MCF 10A (cell line): Measurements from ENCODE around the gene PHAF1. TPM values are rescaled to one million over a fixed set of nuclear protein-coding genes. Genes with fewer than 3 reads are reported as not detected.
A peak's percentile ranks its signal among the peaks of the same experiment; 100 is the strongest.

Experiments
- BruUV-seq: library from RNA; stranded (reverse); fragments of 400-500 nt; replicated peaks from 2 replicates; lab custom pipeline; 2021; lab: Mats Ljungman, UMichigan
- CTCF ChIA-PET: fragments of 300-600 bp; sonication (Branson Sonifier 250); formaldehyde crosslinking; extraction: SDS; loops from one replicate; lab custom pipeline; 2021; ENCODE audit warnings: antibody characterized with exemption, inconsistent platforms; lab: Yijun Ruan, JAX
- POLR2A ChIA-PET: fragments of 300-600, 350-650 bp; sonication (Branson Sonifier 250); formaldehyde crosslinking; extraction: SDS; loops from one replicate; lab custom pipeline; 2020; ENCODE audit warnings: antibody characterized with exemption, inconsistent platforms; lab: Yijun Ruan, JAX
- DNase-seq: peaks from one replicate; pipeline ENCODE4 v3.0.0-alpha.2; 2018; ENCODE audit not compliant: unreplicated experiment
- H3K27ac Mint-ChIP-seq: one replicate; pipeline ENCODE4 v1.8.0; 2022; ENCODE audit warnings: mild to moderate bottlenecking, low read depth, mixed read lengths; ENCODE audit not compliant: unreplicated experiment
- H3K27me3 Mint-ChIP-seq: one replicate; pipeline ENCODE4 v1.8.0; 2022; ENCODE audit warnings: mixed read lengths; ENCODE audit not compliant: insufficient read depth, unreplicated experiment
- H3K36me3 Mint-ChIP-seq: one replicate; pipeline ENCODE4 v1.8.0; 2022; ENCODE audit warnings: mild to moderate bottlenecking, moderate library complexity, mixed read lengths; ENCODE audit not compliant: insufficient read depth, unreplicated experiment
- H3K4me1 Mint-ChIP-seq: one replicate; pipeline ENCODE4 v1.8.0; 2022; ENCODE audit warnings: mixed read lengths; ENCODE audit not compliant: insufficient read depth, unreplicated experiment
- H3K4me3 Mint-ChIP-seq: one replicate; pipeline ENCODE4 v1.8.0; 2022; ENCODE audit warnings: mild to moderate bottlenecking, moderate library complexity, mixed read lengths; ENCODE audit not compliant: unreplicated experiment
- H3K9me3 Mint-ChIP-seq: one replicate; pipeline ENCODE4 v1.8.0; 2022; ENCODE audit warnings: mixed read lengths; ENCODE audit not compliant: unreplicated experiment
- intact Hi-C: fragments of 100-400 bp; cut with micrococcal nuclease; formaldehyde crosslinking; loops from 2 replicates; pipeline ENCODE4 v1.14.1; 2022
- total RNA-seq: library from RNA; stranded (reverse); gene quantifications from 2 replicates; pipeline ENCODE4 v1.2.3, GENCODE V29; 2022
- TF ChIP-seq, protein P1 (sequence below): fragments of 200-600 bp; IDR thresholded peaks from one replicate; pipeline ENCODE4 v1.8.0; 2022; ENCODE audit warnings: antibody characterized with exemption, mild to moderate bottlenecking; ENCODE audit not compliant: unreplicated experiment

Gene PHAF1
- total RNA-seq, 1 experiment from 2014 or later = 14.5 TPM

DNA sequence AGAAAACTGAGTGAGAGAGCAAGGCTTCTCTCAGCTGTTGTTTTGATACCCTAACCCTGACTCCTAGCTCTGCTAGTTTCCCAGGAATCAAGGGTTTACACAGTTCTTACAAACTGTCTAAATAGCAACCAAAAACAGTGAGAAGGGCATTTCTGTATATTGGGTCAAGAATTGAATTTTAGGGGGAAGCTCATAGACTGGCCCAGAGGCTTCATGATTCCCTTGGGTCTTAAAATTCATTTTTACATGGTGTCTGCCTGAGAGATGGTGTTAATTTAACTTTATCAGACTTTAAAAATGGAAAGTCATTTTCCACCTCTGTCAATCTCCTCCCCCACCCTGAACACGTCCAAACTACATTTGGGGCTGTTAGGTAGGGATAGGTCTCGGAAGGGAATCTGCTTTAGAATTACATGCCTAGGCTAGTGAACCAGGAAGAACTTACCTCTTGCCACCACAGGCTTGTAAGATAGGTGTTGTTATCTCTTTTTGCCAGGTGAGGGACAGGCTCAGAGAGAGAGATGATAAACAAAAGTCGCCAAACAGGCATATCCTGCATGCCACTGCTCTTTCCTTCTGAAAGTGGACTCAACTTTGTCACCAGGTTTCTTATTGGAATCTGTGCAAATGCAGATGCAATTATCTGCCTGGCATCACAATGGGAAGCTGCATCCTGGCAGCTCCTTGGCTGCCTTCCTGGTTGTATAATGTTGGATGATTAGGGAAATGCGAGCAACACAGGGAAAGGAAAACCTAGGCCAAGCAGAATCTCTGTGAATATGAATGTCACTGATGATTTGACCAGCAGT is 3.1 kb downstream of the PHAF1 start:
- intact Hi-C loops = no loop called here
- peaks cover 23% of the 10 kb centered on the region for H3K36me3 Mint-ChIP-seq
- BruUV-seq = no TSS peak
- no peaks in the 10 kb centered on the region for H3K27me3 Mint-ChIP-seq
- no peaks in the 10 kb centered on the region for H3K9me3 Mint-ChIP-seq
- POLR2A ChIA-PET = interaction anchor here (0.6 to 1.5 kb wide), 4 partner anchors 26 to 217 kb away, joined by 3 to 5 read pairs (median 4); no protein-coding TSS in a partner anchor
- no peak overlapping the region for H3K27ac Mint-ChIP-seq
- CTCF ChIA-PET = interaction anchor here (0.6 to 1.6 kb wide), 10 partner anchors 11 to 328 kb away, joined by 3 to 6 read pairs (median 3); partner anchors contain the start of gene ELMO3
- H3K4me3 Mint-ChIP-seq = no peak overlapping the region
- peaks cover 32% of the 10 kb centered on the region for H3K4me1 Mint-ChIP-seq
- no peak for DNase-seq
- TF ChIP-seq, protein P1, sequence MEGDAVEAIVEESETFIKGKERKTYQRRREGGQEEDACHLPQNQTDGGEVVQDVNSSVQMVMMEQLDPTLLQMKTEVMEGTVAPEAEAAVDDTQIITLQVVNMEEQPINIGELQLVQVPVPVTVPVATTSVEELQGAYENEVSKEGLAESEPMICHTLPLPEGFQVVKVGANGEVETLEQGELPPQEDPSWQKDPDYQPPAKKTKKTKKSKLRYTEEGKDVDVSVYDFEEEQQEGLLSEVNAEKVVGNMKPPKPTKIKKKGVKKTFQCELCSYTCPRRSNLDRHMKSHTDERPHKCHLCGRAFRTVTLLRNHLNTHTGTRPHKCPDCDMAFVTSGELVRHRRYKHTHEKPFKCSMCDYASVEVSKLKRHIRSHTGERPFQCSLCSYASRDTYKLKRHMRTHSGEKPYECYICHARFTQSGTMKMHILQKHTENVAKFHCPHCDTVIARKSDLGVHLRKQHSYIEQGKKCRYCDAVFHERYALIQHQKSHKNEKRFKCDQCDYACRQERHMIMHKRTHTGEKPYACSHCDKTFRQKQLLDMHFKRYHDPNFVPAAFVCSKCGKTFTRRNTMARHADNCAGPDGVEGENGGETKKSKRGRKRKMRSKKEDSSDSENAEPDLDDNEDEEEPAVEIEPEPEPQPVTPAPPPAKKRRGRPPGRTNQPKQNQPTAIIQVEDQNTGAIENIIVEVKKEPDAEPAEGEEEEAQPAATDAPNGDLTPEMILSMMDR = no peak

DNA sequence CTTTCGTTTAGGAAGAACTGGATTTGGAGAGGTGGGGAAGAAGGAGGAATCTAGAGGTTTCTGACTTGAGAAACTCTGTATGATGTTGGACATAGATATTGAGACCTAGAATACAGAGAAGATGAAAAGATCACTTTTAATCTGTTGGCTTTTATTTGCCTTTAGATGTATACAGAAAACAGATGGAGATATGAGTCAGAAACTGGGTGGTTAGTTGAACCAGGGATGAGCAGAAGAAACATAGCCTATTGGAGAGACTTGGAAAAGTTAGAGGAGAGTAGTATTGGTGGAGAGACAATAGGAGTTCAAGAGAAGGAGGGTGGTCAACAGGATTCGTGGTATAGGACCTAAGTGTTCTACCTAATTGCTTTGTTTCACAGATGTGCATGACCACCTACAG is 5.1 kb downstream of the PHAF1 start:
- intact Hi-C loops = no loop called here
- POLR2A ChIA-PET = interaction anchor here (0.6 to 0.7 kb wide), 2 partner anchors 25 to 133 kb away, joined by 3 read pairs; partner anchors contain the start of gene FHOD1
- Mint-ChIP-seq H3K4me1 (peaks cover 32% of the 10 kb centered on the region), H3K36me3 (peaks cover 25% of the 10 kb centered on the region), H3K27ac (no peak overlapping the region), H3K9me3 (no peaks in the 10 kb centered on the region), H3K27me3 (no peaks in the 10 kb centered on the region), H3K4me3 (no peak overlapping the region)
- BruUV-seq = no TSS peak
- DNase-seq = no peak
- CTCF ChIA-PET = interaction anchor here (1.0 to 1.8 kb wide), 3 partner anchors 14 to 220 kb away, joined by 4 to 6 read pairs (median 4); no protein-coding TSS in a partner anchor
- TF ChIP-seq, protein P1 = no peak

DNA sequence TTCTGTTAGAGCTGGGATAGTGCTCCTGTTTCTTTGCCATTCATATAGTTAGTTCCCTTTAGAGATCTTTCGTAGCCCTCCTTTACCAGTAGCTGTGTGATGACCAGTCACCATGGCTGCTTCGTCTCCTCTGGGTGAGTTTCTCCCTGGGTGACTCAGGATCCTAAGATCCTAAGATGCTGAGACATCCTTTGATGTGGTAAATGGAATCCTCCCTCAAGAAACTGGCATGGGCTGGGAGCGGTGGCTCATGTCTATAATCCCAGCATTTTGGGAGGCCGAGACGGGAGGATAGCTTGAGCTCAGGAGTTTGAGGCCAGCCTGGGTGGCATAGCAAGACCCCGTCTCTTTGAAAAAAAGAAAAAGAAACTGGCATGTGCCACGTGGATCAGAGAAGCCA is 5.9 kb downstream of the PHAF1 start:
- CTCF ChIA-PET = interaction anchor here (0.9 to 1.9 kb wide), 7 partner anchors 13 to 220 kb away, joined by 3 to 5 read pairs (median 4); no protein-coding TSS in a partner anchor
- intact Hi-C loops = no loop called here
- H3K27ac Mint-ChIP-seq = no peak overlapping the region
- H3K4me3 Mint-ChIP-seq = no peak overlapping the region
- TF ChIP-seq, protein P1 = no peak
- POLR2A ChIA-PET = interaction anchor here (0.5 to 1.0 kb wide), 3 partner anchors 11 to 163 kb away, joined by 3 read pairs; partner anchors contain the start of genes FBXL8 and TRADD
- BruUV-seq = no TSS peak
- DNase-seq = peak; percentile 69
- peaks cover 31% of the 10 kb centered on the region for H3K36me3 Mint-ChIP-seq
- H3K4me1 Mint-ChIP-seq = peaks cover 32% of the 10 kb centered on the region
- no peaks in the 10 kb centered on the region for H3K27me3 Mint-ChIP-seq
- no peaks in the 10 kb centered on the region for H3K9me3 Mint-ChIP-seq
